Upper lobe of left lung (tissue), 4 donors: Measurements from ENCODE around the gene SLC25A27.

Experiments used
- EP300 ChIP-seq, 4 donors: sonication (generic); formaldehyde crosslinking; IDR thresholded peaks; one replicate each; pipeline ENCODE4 v1.5.1; 2017; ENCODE audit warnings: antibody characterized with exemption in 4 of 4, control low read depth in 2 of 4
- POLR2A ChIP-seq, 4 donors: fragments of 450-650 bp; IDR thresholded peaks; one replicate each; pipeline ENCODE4 v1.5.1; 2016 to 2017; ENCODE audit warnings: antibody characterized with exemption in 4 of 4, mild to moderate bottlenecking in 2 of 4
- POLR2AphosphoS5 ChIP-seq, 2 donors: sonication (generic); formaldehyde crosslinking; IDR thresholded peaks; one replicate each; pipeline ENCODE4 v1.5.1; 2017; ENCODE audit warnings: antibody characterized with exemption in 2 of 2
- TF ChIP-seq, protein P1 (sequence below), 6 experiments: fragments of 450-650 bp in 4 of 6; fragments of 200-600 bp in 2 of 6; sonication (generic) in 2 of 6; IDR thresholded peaks; one replicate each; pipeline ENCODE4 v1.5.1; 2016 to 2019; ENCODE audit warnings: antibody characterized with exemption in 6 of 6

DNA sequence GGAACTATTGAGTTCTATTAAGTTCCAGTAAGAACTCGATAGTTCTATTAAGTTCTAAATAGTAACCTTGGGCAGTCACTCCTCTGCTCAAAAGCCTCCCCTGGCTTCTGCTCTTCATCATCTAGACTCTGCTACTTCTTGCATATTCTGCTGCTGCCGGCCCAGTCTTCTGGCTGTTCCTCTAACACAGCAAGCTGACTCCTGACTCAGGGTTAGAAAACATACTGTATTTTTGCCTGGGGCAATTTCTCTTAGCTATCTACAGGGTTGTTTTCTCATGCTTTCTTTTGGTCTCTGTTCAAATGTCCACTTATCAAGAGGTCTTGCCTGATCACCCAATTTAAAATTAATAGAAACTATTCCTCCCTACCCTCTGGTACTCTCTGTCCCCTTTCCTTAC is 14.6 kb downstream of the SLC25A27 start:
- TF ChIP-seq, protein P1, sequence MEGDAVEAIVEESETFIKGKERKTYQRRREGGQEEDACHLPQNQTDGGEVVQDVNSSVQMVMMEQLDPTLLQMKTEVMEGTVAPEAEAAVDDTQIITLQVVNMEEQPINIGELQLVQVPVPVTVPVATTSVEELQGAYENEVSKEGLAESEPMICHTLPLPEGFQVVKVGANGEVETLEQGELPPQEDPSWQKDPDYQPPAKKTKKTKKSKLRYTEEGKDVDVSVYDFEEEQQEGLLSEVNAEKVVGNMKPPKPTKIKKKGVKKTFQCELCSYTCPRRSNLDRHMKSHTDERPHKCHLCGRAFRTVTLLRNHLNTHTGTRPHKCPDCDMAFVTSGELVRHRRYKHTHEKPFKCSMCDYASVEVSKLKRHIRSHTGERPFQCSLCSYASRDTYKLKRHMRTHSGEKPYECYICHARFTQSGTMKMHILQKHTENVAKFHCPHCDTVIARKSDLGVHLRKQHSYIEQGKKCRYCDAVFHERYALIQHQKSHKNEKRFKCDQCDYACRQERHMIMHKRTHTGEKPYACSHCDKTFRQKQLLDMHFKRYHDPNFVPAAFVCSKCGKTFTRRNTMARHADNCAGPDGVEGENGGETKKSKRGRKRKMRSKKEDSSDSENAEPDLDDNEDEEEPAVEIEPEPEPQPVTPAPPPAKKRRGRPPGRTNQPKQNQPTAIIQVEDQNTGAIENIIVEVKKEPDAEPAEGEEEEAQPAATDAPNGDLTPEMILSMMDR (IDR thresholded peaks at IDR 0.05) = no peak
- TF ChIP-seq POLR2A (IDR thresholded peaks at IDR 0.05) (no peak), POLR2AphosphoS5 (IDR thresholded peaks at IDR 0.05) (no peak), EP300 (IDR thresholded peaks at IDR 0.05) (no peak)
